Stomach (tissue), 9 donors: Measurements from ENCODE around the gene FOXB2. TPM values are rescaled to one million over a fixed set of nuclear protein-coding genes. Genes with fewer than 3 reads are reported as not detected.

Source experiments
- DNase-seq, 2 donors: peaks; one replicate each; pipeline versions ENCODE4 v3.0.0 to v3.0.0-alpha.2; 2013 to 2019
- H3K27ac ChIP-seq, 5 donors: fragments of 200-600 bp in 4 of 5; sonication (generic) in 4 of 5; one replicate each; pipeline ENCODE4 v1.5.1; 2013 to 2019; ENCODE audit warnings: mild to moderate bottlenecking in 1 of 5, moderate library complexity in 1 of 5
- H3K27me3 ChIP-seq, 3 donors: fragments of 200-600 bp; sonication (generic); one replicate each; pipeline ENCODE4 v1.5.1; 2017 to 2019; ENCODE audit warnings: mixed run types in 1 of 3
- H3K36me3 ChIP-seq, 4 donors: fragments of 200-600 bp; sonication (generic); 1 replicate in 3 of 4; 2 replicates in 1 of 4; pipeline ENCODE4 v1.5.1; 2016 to 2019
- H3K4me1 ChIP-seq, 4 donors: fragments of 200-600 bp; sonication (generic); one replicate each; pipeline ENCODE4 v1.5.1; 2016 to 2019
- H3K4me3 ChIP-seq, 4 donors: fragments of 200-600 bp; sonication (generic) in 3 of 4; one replicate each; pipeline ENCODE4 v1.5.1; 2016 to 2019; ENCODE audit warnings: mild to moderate bottlenecking in 1 of 4
- H3K9me3 ChIP-seq, 4 donors: fragments of 200-600 bp; sonication (generic); one replicate each; pipeline ENCODE4 v1.5.1; 2016 to 2019
- CTCF ChIP-seq, 7 experiments: fragments of 450-650 bp in 4 of 7; fragments of 200-600 bp in 3 of 7; sonication (generic) in 3 of 7; IDR thresholded peaks; one replicate each; pipeline ENCODE4 v1.5.1; 2016 to 2019; ENCODE audit warnings: antibody characterized with exemption in 7 of 7, control low read depth in 2 of 7, mild to moderate bottlenecking in 1 of 7
- EP300 ChIP-seq: sonication (generic); formaldehyde crosslinking; IDR thresholded peaks from one replicate; pipeline ENCODE4 v1.6.1; 2017; ENCODE audit warnings: antibody characterized with exemption
- POLR2A ChIP-seq, 4 donors: fragments of 450-650 bp; IDR thresholded peaks; one replicate each; pipeline ENCODE4 v1.6.1; 2016; ENCODE audit warnings: antibody characterized with exemption in 4 of 4, control low read depth in 2 of 4, mild to moderate bottlenecking in 1 of 4, moderate library complexity in 1 of 4
- POLR2AphosphoS5 ChIP-seq, 3 donors: sonication (generic); formaldehyde crosslinking; IDR thresholded peaks; one replicate each; pipeline ENCODE4 v1.6.1; 2016; ENCODE audit warnings: antibody characterized with exemption in 3 of 3
- WGBS, 5 donors: extraction: QIAGEN DNeasy Blood & Tissue Kit in 3 of 5; methylation state at CpG; one replicate each; pipeline versions ENCODE4 v1.1.5 to v1.1.7; 2013 to 2018; 5-methylcytosine and 5-hydroxymethylcytosine counted together
- intact Hi-C: fragments of 100-400 bp; cut with DNase I; formaldehyde crosslinking; loops from one replicate; pipeline ENCODE4 v1.15.1; 2023; ENCODE audit warnings: low total_unique reads
- polyA plus RNA-seq, 3 donors: library from polyadenylated mRNA; stranded (reverse); fragments of 200-250 nt; gene quantifications; one replicate each; pipeline ENCODE4 v1.2.3, GENCODE V29; 2013
- total RNA-seq, 5 donors: library from RNA; depleted of rRNA; stranded (reverse); fragments of >200 nt; gene quantifications; one replicate each; pipeline versions ENCODE4 v1.1.0 to v1.2.3, GENCODE V29; 2014 to 2016
- donor health status: healthy with polysubstance abuse.
- donor health status: Bipolar disorder and iron deficiency.
- donor health status: healthy.

The FOXB2 gene
- total and polyA plus RNA-seq, 8 donors: not detected

DNA sequence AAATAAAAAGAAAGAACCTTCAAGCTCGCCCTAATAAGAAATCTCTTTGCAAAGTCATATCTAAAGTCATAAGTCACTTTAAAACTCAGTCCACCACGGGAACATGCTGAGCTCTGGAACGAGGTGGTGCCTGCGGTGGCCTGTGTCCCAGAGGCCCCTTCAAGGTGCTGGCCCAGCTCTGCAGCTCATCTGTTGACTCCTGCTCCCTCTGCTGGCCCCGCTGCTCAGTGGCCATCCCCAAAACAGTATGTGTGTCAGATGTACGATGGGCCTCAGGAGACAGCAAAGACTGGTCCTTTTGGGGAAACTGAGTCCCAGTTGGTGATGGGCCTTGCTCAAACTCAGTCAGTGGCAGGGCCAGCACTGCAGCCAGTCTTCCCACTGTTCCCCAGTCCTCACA lies 22.8 kb upstream of the FOXB2 start:
- peak in 1 of 2 donors; percentile 64 for DNase-seq
- intact Hi-C loops: no loop called here
- TF ChIP-seq EP300 (no peak), POLR2A (IDR thresholded peaks at IDR 0.05) (no peak), CTCF (IDR thresholded peaks at IDR 0.05) (peak in 4 of 7 experiments; percentile 12 to 24 (median 22)), POLR2AphosphoS5 (IDR thresholded peaks at IDR 0.05) (no peak)
- Histone ChIP-seq H3K27ac (no peak overlapping the region), H3K9me3 (no peaks in the 10 kb centered on the region), H3K27me3 (peaks cover 0 to 5% (median 0%) of the 10 kb centered on the region in 3 donors), H3K36me3 (no peaks in the 10 kb centered on the region), H3K4me3 (no peak overlapping the region), H3K4me1 (no peaks in the 10 kb centered on the region)
- WGBS, 5 donors: 15 to 22% (median 18%) methylated on average over 6 of the region's 6 CpGs

DNA sequence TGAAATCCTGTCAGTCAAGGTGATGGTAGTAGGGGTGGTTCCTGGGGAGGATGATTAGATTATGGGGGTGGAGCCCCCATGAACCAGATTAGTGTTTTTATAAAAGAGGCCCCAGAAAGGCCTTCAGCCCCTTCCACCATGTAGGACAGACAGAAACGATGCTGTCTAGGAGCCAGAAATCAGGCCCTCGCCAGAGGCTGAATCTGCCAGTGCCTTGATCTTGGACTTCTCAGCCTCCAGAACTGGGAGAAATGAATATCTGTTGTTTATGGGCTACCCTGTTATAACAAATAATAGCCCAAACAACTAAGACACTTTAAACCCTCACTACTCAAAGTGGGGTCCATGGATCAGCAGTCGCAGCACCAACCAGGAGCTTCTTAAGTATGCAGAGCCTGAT lies 20.2 kb upstream of the FOXB2 start:
- intact Hi-C loops: no loop called here
- H3K4me1 ChIP-seq: no peaks in the 10 kb centered on the region

GRCh38 chr9:77000330-77000729 lies 19.1 kb upstream of the FOXB2 start:
- Histone ChIP-seq H3K36me3 (no peaks in the 10 kb centered on the region), H3K4me3 (no peak overlapping the region), H3K27me3 (peaks cover 0 to 21% (median 0%) of the 10 kb centered on the region in 3 donors), H3K4me1 (no peaks in the 10 kb centered on the region), H3K27ac (no peak overlapping the region), H3K9me3 (no peaks in the 10 kb centered on the region)
- TF ChIP-seq EP300: no peak
- intact Hi-C loops: no loop called here
- 63 to 83% (median 77%) methylated on average over 6 of the region's 6 CpGs for WGBS, 5 donors
- DNase-seq: no peak

More for the DNA sequence above, 20.2 kb upstream of the FOXB2 start:
- no peak overlapping the region for H3K27ac ChIP-seq
- no peak for DNase-seq
- 88 to 100% (median 94%) methylated on average over 3 of the region's 3 CpGs for WGBS, 5 donors
- H3K27me3 ChIP-seq: peaks cover 0 to 12% (median 0%) of the 10 kb centered on the region in 3 donors
- no peaks in the 10 kb centered on the region for H3K36me3 ChIP-seq
- TF ChIP-seq POLR2AphosphoS5 (IDR thresholded peaks at IDR 0.05) (no peak), POLR2A (IDR thresholded peaks at IDR 0.05) (no peak), CTCF (IDR thresholded peaks at IDR 0.05) (no peak), EP300 (no peak)
- H3K4me3 ChIP-seq: no peak overlapping the region
- H3K9me3 ChIP-seq: no peaks in the 10 kb centered on the region

- intact Hi-C loops: no loop called here
- Histone ChIP-seq H3K27ac (no peak overlapping the region), H3K36me3 (no peaks in the 10 kb centered on the region), H3K9me3 (no peaks in the 10 kb centered on the region), H3K4me3 (no peak overlapping the region), H3K27me3 (peaks cover 0 to 39% (median 0%) of the 10 kb centered on the region in 3 donors), H3K4me1 (no peaks in the 10 kb centered on the region)
- no peak for DNase-seq
- TF ChIP-seq EP300 (no peak), POLR2A (IDR thresholded peaks at IDR 0.05) (no peak), CTCF (IDR thresholded peaks at IDR 0.05) (no peak), POLR2AphosphoS5 (IDR thresholded peaks at IDR 0.05) (no peak)
- WGBS, 5 donors: 88 to 100% (median 95%) methylated on average over 3 of the region's 3 CpGs
Observed at GRCh38 chr9:77003366-77003765, 16.1 kb upstream of the FOXB2 start.

DNA sequence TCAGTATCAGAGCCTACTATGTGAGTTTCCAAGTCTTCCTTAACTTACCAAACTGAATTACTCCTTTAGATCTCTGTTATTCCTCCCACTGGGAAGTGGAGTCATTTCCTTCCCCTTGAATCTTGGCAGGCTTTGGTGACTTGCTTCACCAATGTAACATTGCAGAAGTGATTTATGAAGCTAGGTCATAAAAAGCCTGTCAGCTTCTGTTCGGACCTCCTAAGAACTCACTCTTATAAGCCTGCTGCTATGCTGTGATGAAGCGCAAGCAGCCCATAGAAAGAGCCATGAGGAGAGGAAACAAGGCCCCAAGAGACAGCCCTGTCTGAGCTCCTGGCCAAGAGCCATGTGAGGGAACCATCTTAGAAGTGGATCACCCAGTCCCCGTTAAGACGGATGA lies 14.2 kb upstream of the FOXB2 start:
- intact Hi-C loops: no loop called here
- no peak overlapping the region for H3K27ac ChIP-seq
- H3K9me3 ChIP-seq: no peaks in the 10 kb centered on the region
- WGBS, 5 donors: 74 to 85% (median 83%) methylated on average over 4 of the region's 4 CpGs
- H3K27me3 ChIP-seq: peaks cover 0 to 53% (median 3%) of the 10 kb centered on the region in 3 donors
- no peak for DNase-seq
- no peaks in the 10 kb centered on the region for H3K4me1 ChIP-seq
- no peak overlapping the region for H3K4me3 ChIP-seq
- no peak for TF ChIP-seq POLR2A (IDR thresholded peaks at IDR 0.05)
- no peak for TF ChIP-seq CTCF (IDR thresholded peaks at IDR 0.05)
- TF ChIP-seq EP300: no peak
- no peak for TF ChIP-seq POLR2AphosphoS5 (IDR thresholded peaks at IDR 0.05)
- no peaks in the 10 kb centered on the region for H3K36me3 ChIP-seq
